Stimulated activated CD4-positive, alpha-beta T cell treated with anti-CD3 and anti-CD28 coated beads, Interleukin-4, amount 100 ng/mL, for 4 hours (primary cell): ENCODE results near the gene SEC23A.
"Not testable (repeated sequence)": the region's sequence is repeated elsewhere in the genome, so short reads cannot be mapped to it uniquely, and the experiment has no call there.

ENCODE experiments used
- DNase-seq, 2 experiments: peaks; one replicate each; pipeline ENCODE4 v3.0.0-alpha.2; 2020

The SEC23A gene

GRCh38 chr14:39025810-39026627 is 77.0 kb downstream of the SEC23A start:
- DNase-seq, result no peak

GRCh38 chr14:39025250-39025809 is 77.7 kb downstream of the SEC23A start:
- no peak for DNase-seq

GRCh38 chr14:39023939-39024871 is 78.8 kb downstream of the SEC23A start:
- DNase-seq, result no peak

GRCh38 chr14:39017096-39018016 is 85.7 kb downstream of the SEC23A start:
- not testable (repeated sequence) for DNase-seq

GRCh38 chr14:39016733-39017095 is 86.3 kb downstream of the SEC23A start:
- DNase-seq, result no peak

- DNase-seq, result no peak
Measured at GRCh38 chr14:39015964-39016577, 87.0 kb downstream of the SEC23A start.

- DNase-seq, result no peak
Measured at GRCh38 chr14:39015360-39015961, 87.6 kb downstream of the SEC23A start.

GRCh38 chr14:39014460-39014859 is 88.6 kb downstream of the SEC23A start:
- DNase-seq, result no peak

GRCh38 chr14:39008965-39009364 is 94.1 kb downstream of the SEC23A start:
- DNase-seq, result not testable (repeated sequence)

GRCh38 chr14:39006721-39007410 is 96.2 kb downstream of the SEC23A start:
- DNase-seq, result no peak

GRCh38 chr14:39005044-39005880 is 97.8 kb downstream of the SEC23A start:
- DNase-seq, result no peak

GRCh38 chr14:38999949-39000348 is 103.1 kb downstream of the SEC23A start:
- no peak for DNase-seq

- no peak for DNase-seq
Measured at GRCh38 chr14:38994731-38995130, 108.3 kb downstream of the SEC23A start.

GRCh38 chr14:38993981-38994380 is 109.1 kb downstream of the SEC23A start:
- DNase-seq, result no peak

- no peak for DNase-seq
Measured at GRCh38 chr14:38992067-38992844, 110.8 kb downstream of the SEC23A start.

GRCh38 chr14:38991299-38991698 is 111.7 kb downstream of the SEC23A start:
- no peak for DNase-seq

GRCh38 chr14:38989922-38990546 is 113.0 kb downstream of the SEC23A start:
- no peak for DNase-seq

GRCh38 chr14:38987781-38988180 is 115.3 kb downstream of the SEC23A start:
- DNase-seq, result no peak

GRCh38 chr14:38982837-38983236 is 120.2 kb downstream of the SEC23A start:
- DNase-seq, result no peak
